Fibroblast of villous mesenchyme (primary cell): ENCODE data around the gene GRIK3. TPM values are rescaled to one million over a fixed set of nuclear protein-coding genes. Genes with fewer than 3 reads are reported as not detected.

Source experiments
- DNase-seq: peaks from one replicate; pipeline ENCODE4 v3.0.0-alpha.2; 2010; ENCODE audit warnings: low read depth
- H3K4me3 ChIP-seq: 2 replicates; pipeline ENCODE4 v1.5.1; 2011; ENCODE audit warnings: low read depth, mild to moderate bottlenecking, low read length
- total RNA-seq: library from RNA; depleted of rRNA; stranded (reverse); fragments of >200 nt; gene quantifications from 2 replicates; pipeline ENCODE4 v1.2.3, GENCODE V29; 2012
- TF ChIP-seq, protein P1 (sequence below): IDR thresholded peaks from 2 replicates; pipeline ENCODE4 v1.5.1; 2012; ENCODE audit warnings: low read depth, mild to moderate bottlenecking, low read length; ENCODE audit not compliant: insufficient read depth

The GRIK3 gene
- total RNA-seq, 1 donor = not detected

DNA sequence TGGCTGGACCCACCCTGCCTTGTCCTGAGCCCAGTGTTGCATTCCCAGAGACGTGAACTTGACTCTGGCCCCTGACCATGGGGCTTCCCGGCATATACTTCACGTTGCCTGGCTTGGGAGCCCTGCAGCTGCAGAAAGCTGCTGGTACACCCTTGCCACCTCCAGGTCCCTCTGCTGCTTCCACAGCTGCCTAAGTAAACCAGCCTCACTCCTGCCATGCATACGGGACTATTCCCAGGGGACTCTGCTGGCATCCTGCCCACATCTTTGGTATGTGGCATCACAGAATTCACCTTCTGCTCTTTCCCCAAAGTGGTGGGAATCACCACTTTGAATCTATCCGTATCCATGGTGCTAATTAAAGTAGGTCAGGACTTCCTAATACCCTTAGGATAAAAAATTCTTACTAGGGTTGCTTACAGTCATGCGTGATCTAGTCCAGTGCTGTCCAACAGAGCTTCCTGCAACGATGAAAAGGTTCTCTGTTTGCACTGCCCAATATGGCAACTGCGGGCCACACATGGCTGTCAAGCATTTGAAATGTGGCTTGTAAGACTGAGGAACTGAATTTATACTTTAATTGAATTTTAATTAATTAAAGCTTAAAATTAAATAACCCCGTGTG is 203.0 kb downstream of the GRIK3 start:
- H3K4me3 ChIP-seq = no peak overlapping the region
- TF ChIP-seq, protein P1, sequence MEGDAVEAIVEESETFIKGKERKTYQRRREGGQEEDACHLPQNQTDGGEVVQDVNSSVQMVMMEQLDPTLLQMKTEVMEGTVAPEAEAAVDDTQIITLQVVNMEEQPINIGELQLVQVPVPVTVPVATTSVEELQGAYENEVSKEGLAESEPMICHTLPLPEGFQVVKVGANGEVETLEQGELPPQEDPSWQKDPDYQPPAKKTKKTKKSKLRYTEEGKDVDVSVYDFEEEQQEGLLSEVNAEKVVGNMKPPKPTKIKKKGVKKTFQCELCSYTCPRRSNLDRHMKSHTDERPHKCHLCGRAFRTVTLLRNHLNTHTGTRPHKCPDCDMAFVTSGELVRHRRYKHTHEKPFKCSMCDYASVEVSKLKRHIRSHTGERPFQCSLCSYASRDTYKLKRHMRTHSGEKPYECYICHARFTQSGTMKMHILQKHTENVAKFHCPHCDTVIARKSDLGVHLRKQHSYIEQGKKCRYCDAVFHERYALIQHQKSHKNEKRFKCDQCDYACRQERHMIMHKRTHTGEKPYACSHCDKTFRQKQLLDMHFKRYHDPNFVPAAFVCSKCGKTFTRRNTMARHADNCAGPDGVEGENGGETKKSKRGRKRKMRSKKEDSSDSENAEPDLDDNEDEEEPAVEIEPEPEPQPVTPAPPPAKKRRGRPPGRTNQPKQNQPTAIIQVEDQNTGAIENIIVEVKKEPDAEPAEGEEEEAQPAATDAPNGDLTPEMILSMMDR = no peak
- no peak for DNase-seq

DNA sequence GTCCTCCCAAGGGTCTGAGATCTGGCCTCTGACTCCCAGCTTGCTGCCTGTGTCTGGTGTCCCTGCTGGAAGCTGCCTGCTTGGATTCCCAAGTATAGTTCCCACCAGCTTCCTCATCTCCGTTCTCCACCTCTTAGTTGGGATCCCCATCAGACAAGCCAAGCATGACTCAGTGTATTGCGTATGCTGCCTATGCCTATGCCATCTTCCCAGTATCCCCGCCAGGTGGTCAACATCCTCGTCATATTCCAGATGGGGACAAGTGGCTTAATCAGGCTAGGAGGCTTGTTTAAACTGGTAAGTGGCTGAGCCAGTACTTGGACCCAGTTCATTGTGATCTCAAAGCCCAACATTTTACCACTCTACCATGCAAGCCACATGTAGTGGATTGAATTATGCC is 204.4 kb downstream of the GRIK3 start:
- no peak for DNase-seq
- TF ChIP-seq, protein P1 = no peak
- no peak overlapping the region for H3K4me3 ChIP-seq

DNA sequence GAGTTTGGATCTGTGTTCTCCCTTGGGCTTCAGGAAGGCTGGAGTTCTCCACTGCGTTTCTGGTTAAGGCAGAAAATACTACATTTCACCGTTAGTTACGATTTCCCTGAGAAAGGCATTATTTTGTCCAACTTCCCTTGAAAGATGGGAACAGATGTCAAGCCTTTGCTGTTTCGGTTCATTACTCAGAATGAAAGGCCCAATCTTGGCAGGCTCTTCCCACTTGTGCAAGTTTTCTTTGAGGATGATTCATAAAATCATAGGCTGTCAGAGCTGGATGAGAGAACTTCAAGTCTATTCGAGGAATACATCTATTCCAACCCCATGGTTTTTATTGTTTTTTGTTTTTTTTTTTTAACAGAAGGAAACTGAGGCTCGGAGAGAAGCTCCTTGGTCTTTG is 205.2 kb downstream of the GRIK3 start:
- TF ChIP-seq, protein P1 = no peak
- no peak for DNase-seq
- H3K4me3 ChIP-seq = no peak overlapping the region

DNA sequence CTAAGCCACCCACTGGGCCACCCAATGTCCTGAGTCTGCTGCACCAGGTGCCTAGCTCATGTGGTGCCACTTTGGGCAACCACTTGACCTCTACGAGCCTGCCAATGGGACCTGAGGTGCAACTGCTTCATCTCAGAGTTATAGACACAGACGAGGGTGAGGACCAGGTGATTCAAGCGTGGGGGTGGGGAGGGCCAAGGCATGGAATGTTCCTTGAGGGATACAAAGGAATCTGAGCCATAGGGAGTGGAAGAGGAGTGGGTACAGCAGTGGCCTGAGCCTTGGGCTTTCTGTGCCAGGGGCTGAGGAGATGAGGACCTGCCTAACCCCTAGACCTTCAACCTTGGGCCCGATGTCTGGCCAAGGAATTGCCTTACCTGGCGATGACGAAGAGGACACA is 209.1 kb downstream of the GRIK3 start:
- TF ChIP-seq, protein P1 = no peak
- no peak for DNase-seq
- H3K4me3 ChIP-seq = no peak overlapping the region

DNA sequence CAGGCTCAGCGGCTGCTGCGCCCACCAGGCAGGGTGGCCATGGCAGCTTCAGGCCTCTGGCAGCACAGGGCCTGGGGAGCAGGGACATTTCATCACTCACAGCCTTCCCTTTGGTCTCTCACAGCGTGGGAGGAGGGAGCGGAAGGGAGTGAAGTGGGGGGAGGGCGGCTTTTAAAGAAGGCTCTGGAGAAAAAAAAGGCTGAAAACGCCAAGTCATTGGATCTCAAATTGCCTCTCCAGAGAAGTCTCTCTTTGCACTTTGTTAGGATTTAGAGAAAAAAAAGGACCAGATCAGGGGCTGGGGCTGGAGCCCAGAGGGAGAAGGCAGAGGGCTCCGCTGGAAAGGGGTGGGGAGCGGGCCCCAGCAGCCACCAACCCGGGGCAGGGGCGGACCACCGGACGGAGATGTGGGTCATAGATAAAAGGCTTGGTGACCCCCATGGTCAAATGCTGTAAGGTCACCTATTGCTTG is 209.9 kb downstream of the GRIK3 start:
- DNase-seq = no peak
- TF ChIP-seq, protein P1 = no peak
- H3K4me3 ChIP-seq = no peak overlapping the region

DNA sequence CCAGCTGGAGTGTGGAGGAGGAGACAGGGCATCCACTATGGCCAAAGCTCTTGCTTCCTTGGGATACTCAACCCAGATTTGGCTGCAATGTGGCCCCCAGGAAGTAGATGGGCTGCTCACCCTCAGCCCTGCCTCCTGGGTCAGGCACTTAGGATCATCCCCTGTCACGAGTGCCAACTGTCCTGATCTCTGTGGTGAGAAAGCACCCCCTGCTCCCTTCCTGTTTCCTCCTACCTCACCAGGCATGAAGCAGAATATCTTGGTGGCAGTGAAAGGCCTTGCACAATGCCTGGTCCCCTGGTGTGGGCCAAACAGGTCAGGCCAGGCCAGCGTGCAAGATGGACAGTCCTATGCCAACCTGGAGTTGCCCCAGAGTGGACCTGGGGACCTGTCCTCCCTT is 211.7 kb downstream of the GRIK3 start:
- no peak for DNase-seq
- no peak overlapping the region for H3K4me3 ChIP-seq
- TF ChIP-seq, protein P1 = no peak

DNA sequence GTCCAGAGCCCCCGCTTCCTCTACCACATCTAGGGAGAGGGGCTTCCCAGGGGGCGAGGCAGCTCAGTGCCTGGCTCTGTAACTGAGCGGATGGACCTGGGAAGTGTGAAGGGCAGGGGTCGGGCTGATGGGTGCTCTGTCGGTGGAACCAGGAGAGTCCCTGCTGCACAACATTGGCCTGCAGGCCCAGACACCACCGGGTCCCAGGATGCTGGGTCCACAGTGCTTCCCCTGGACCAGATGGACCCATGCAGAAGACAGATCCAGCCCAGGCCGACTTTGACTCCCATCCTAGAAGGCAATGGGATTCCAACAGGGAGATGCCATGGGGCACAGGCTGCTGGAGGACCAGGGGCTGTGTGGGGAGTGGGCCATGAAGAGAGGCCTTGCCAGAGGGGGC is 212.9 kb downstream of the GRIK3 start:
- H3K4me3 ChIP-seq = no peak overlapping the region
- TF ChIP-seq, protein P1 = no peak
- DNase-seq = no peak
